CD4-positive, alpha-beta T cell (primary cell): ENCODE measurements around the gene KIAA1614. TPM values are rescaled to one million over a fixed set of nuclear protein-coding genes. Genes with fewer than 3 reads are reported as not detected.

Source experiments
- ATAC-seq: fragments of 200-7000 bp; cut with Tn5 transposase; one replicate; pipeline ENCODE4 v1.10.0; 2022; ENCODE audit warnings: mild to moderate bottlenecking; ENCODE audit not compliant: poor library complexity
- CTCF ChIA-PET: fragments of 350-600 bp; sonication (Branson Sonifier 250); formaldehyde crosslinking; loops from one replicate; lab custom pipeline; 2021; ENCODE audit warnings: antibody characterized with exemption, inconsistent platforms; lab: Charles Lee
- POLR2A ChIA-PET: fragments of 350-600 bp; sonication (Branson Sonifier 250); formaldehyde crosslinking; loops from one replicate; lab custom pipeline; 2021; ENCODE audit warnings: antibody characterized with exemption, inconsistent platforms; lab: Charles Lee
- DNase-seq, 14 experiments: peaks; one replicate each; pipeline ENCODE4 v3.0.0-alpha.2; 2013 to 2020; ENCODE audit warnings: mixed read lengths in 2 of 14
- H3K27ac ChIP-seq, 2 donors: one replicate each; pipeline versions ENCODE4 v1.5.1 to v1.7.0; 2013; ENCODE audit warnings: low read length in 2 of 2, low read depth in 1 of 2, mild to moderate bottlenecking in 1 of 2
- H3K27me3 ChIP-seq, 2 experiments: 1 replicate in 1 of 2; 2 replicates in 1 of 2; pipeline versions ENCODE4 v1.6.1 to v1.7.0; 2013; ENCODE audit warnings: low read length in 2 of 2, control low read depth in 1 of 2, mild to moderate bottlenecking in 1 of 2, moderate library complexity in 1 of 2; ENCODE audit not compliant: insufficient read depth in 2 of 2, control insufficient read depth in 1 of 2
- H3K36me3 ChIP-seq: one replicate; pipeline ENCODE4 v1.6.1; 2013; ENCODE audit warnings: low read length, control low read depth; ENCODE audit not compliant: insufficient read depth
- H3K4me1 ChIP-seq: one replicate; pipeline ENCODE4 v1.6.1; 2013; ENCODE audit warnings: low read length, control low read depth; ENCODE audit not compliant: insufficient read depth
- H3K4me3 ChIP-seq: one replicate; pipeline ENCODE4 v1.5.1; 2013; ENCODE audit warnings: mild to moderate bottlenecking, low read length, moderate library complexity
- H3K9me3 ChIP-seq, 2 experiments: 1 replicate in 1 of 2; 2 replicates in 1 of 2; pipeline versions ENCODE4 v1.6.1 to v1.7.0; 2013; ENCODE audit warnings: low read length in 2 of 2, mild to moderate bottlenecking in 2 of 2, control low read depth in 1 of 2, moderate library complexity in 1 of 2; ENCODE audit not compliant: control insufficient read depth in 1 of 2, insufficient read depth in 1 of 2
- H3K27ac Mint-ChIP-seq: one replicate; pipeline ENCODE4 v1.8.0; 2020; ENCODE audit warnings: mixed read lengths
- H3K27me3 Mint-ChIP-seq: one replicate; pipeline ENCODE4 v1.8.0; 2021; ENCODE audit warnings: mixed read lengths
- H3K36me3 Mint-ChIP-seq: one replicate; pipeline ENCODE4 v1.8.0; 2021; ENCODE audit warnings: low read depth, mixed read lengths
- H3K4me1 Mint-ChIP-seq: one replicate; pipeline ENCODE4 v1.8.0; 2021; ENCODE audit warnings: low read depth, mixed read lengths
- H3K4me3 Mint-ChIP-seq: one replicate; pipeline ENCODE4 v1.8.0; 2020; ENCODE audit warnings: mild to moderate bottlenecking, mixed read lengths
- H3K9me3 Mint-ChIP-seq: one replicate; pipeline ENCODE4 v1.8.0; 2020; ENCODE audit warnings: mixed read lengths
- CTCF ChIP-seq: fragments of 200-600 bp; IDR thresholded peaks from one replicate; pipeline ENCODE4 v1.8.0; 2022; ENCODE audit warnings: antibody characterized with exemption, mild to moderate bottlenecking
- intact Hi-C, 2 experiments: fragments of 100-400 bp; cut with DNase I in 1 of 2; cut with micrococcal nuclease in 1 of 2; formaldehyde crosslinking; loops; one replicate each; pipeline versions ENCODE4 v1.15.1 to v1.9.0; 2023 to 2025; cut with DNase I, micrococcal nuclease
- total RNA-seq, 174 experiments: library from RNA in 2 of 174; stranded (reverse) in 2 of 174; gene quantifications; one replicate each; pipeline ENCODE4 v1.2.3 and lab custom pipeline; 2021 to 2026

The KIAA1614 gene
- total RNA-seq, 2 experiments from 2014 or later = 0.14 to 0.20 TPM

- Mint-ChIP-seq H3K27ac (no peak overlapping the region), H3K36me3 (peaks cover 28% of the 10 kb centered on the region), H3K27me3 (no peaks in the 10 kb centered on the region), H3K4me1 (peaks cover 4% of the 10 kb centered on the region), H3K4me3 (peak overlapping the region; percentile 34), H3K9me3 (peaks cover 4% of the 10 kb centered on the region)
- intact Hi-C loops = loop anchor here in 1 of 2 experiments (10.0 kb wide), 2 partner anchors 194 to 316 kb away; partner anchors contain the start of gene XPR1
- Histone ChIP-seq H3K4me3 (no peak overlapping the region), H3K27me3 (no peaks in the 10 kb centered on the region), H3K9me3 (peaks cover 17 to 34% of the 10 kb centered on the region in 2 experiments), H3K36me3 (no peaks in the 10 kb centered on the region), H3K4me1 (peaks cover 16% of the 10 kb centered on the region), H3K27ac (no peak overlapping the region)
- DNase-seq (no peak), ATAC-seq (no peak)
- ChIA-PET POLR2A (no interaction called here), CTCF (no interaction called here)
- no peak for TF ChIP-seq CTCF
Measured at GRCh38 chr1:180951186-180951745, 38.6 kb downstream of the KIAA1614 start.

- Histone ChIP-seq H3K4me1 (peaks cover 15% of the 10 kb centered on the region), H3K27ac (no peak overlapping the region), H3K36me3 (no peaks in the 10 kb centered on the region), H3K4me3 (no peak overlapping the region), H3K27me3 (no peaks in the 10 kb centered on the region), H3K9me3 (peaks cover 9 to 26% of the 10 kb centered on the region in 2 experiments)
- intact Hi-C loops = loop anchor here in 1 of 2 experiments (10.0 kb wide), 2 partner anchors 193 to 317 kb away; partner anchors contain the start of gene XPR1
- ChIA-PET CTCF (interaction anchor here (0.6 kb wide), 1 partner anchor 1916 kb away, joined by 3 read pairs; no protein-coding TSS in a partner anchor), POLR2A (interaction anchor here (1.5 kb wide), 1 partner anchor 12 kb away, joined by 4 read pairs; no protein-coding TSS in a partner anchor)
- peak overlapping the region; percentile 34 for H3K4me3 Mint-ChIP-seq
- H3K36me3 Mint-ChIP-seq = peaks cover 23% of the 10 kb centered on the region
- no peaks in the 10 kb centered on the region for H3K9me3 Mint-ChIP-seq
- no peaks in the 10 kb centered on the region for H3K27me3 Mint-ChIP-seq
- DNase-seq (no peak), ATAC-seq (no peak)
- H3K27ac Mint-ChIP-seq = no peak overlapping the region
- no peak for TF ChIP-seq CTCF
- H3K4me1 Mint-ChIP-seq = peaks cover 4% of the 10 kb centered on the region
Measured at GRCh38 chr1:180951836-180952656, 39.3 kb downstream of the KIAA1614 start.

GRCh38 chr1:180952657-180953013 lies 39.9 kb downstream of the KIAA1614 start:
- CTCF ChIA-PET = interaction anchor here (0.6 kb wide), 2 partner anchors 456 to 1917 kb away, joined by 3 read pairs; no protein-coding TSS in a partner anchor
- Mint-ChIP-seq H3K4me3 (no peak overlapping the region), H3K36me3 (peaks cover 20% of the 10 kb centered on the region), H3K27ac (no peak overlapping the region), H3K4me1 (peaks cover 4% of the 10 kb centered on the region), H3K9me3 (no peaks in the 10 kb centered on the region), H3K27me3 (no peaks in the 10 kb centered on the region)
- H3K27ac ChIP-seq = no peak overlapping the region
- H3K9me3 ChIP-seq = peaks cover 4 to 20% of the 10 kb centered on the region in 2 experiments
- H3K27me3 ChIP-seq = no peaks in the 10 kb centered on the region
- H3K36me3 ChIP-seq = no peaks in the 10 kb centered on the region
- DNase-seq (no peak), ATAC-seq (no peak)
- H3K4me3 ChIP-seq = no peak overlapping the region
- no peak for TF ChIP-seq CTCF
- intact Hi-C loops = loop anchor here in 1 of 2 experiments (10.0 kb wide), 2 partner anchors 192 to 318 kb away; partner anchors contain the start of gene XPR1
- peaks cover 15% of the 10 kb centered on the region for H3K4me1 ChIP-seq
- POLR2A ChIA-PET = interaction anchor here (1.3 to 1.5 kb wide), 2 partner anchors 11 to 207 kb away, joined by 3 to 4 read pairs; no protein-coding TSS in a partner anchor
